ENCODE results near the gene IFNA6.

Gene IFNA6

DNA sequence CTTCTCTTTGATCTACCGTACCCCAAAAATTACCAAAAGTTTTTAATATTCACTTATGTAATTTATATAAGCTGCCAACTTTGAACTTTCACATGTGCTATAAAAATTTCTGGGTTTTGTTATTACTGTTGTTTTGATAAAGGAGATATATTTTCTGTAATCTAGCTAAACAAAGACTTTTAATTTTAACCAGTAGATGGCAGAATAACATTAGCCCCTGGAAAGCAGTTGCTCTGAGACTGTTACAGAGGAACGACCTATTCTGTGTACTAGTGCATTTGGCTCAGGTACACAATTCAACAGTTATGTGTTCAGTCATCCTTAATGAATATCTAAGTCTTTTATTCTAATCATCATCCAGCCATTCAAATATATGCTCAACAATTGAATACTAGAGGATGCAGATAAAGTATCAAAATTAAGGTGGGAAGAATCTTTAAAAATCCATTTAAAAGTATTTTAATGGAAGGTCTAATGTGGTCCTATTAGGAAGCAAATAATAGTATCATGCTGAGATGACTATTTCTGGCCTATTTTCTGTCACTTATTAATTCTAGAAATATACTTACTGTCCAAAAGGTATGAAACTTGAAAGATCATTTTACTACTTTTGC, 24.1 kb downstream of the IFNA6 start:
- DNase-seq: peak; percentile 26

DNA sequence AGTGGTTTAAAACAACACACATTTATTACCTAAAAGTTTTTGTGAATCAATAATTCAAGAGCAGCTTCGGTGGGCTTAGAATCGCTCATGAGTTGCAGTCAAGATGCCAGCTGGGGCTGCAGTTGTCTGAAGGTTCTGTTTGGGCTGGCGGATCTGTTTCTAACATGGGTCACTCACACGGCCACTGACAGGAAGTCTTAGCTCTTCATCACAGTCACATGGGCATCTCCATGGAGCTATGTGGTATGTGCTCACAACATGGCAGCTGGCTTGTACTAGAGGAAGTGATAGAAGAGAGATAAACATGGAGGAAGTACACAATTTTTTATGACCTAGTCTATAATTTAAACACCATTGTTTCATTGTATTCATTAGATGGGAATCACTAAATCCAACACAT, 26.6 kb downstream of the IFNA6 start:
- DNase-seq: no peak

DNA sequence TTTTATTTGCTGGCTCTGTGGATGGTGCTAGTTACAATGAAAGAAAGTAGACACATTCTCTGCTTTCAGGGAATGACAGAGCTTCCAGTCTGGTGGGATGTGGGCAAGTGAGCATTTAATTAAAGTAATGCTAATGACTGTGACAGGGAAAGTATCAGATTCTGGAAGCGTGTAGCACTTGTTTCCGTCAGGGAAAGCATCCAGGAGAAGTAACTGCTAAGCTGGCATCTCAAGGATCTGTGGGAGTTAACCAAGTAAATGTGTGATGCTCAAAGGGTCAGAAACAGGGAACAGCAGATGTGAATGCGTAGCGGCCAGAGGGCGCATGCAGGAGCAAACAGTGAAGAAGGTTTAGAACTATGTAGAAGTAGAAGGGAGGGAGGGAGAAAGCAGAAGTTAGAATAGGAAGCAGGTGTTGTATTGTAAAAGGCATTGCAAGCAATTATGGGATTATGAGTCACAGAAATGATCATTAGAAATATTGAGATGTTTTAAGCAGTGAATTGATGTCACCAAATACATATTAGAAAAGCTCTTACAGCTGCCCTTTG, 27.7 kb downstream of the IFNA6 start:
- no peak for DNase-seq

DNA sequence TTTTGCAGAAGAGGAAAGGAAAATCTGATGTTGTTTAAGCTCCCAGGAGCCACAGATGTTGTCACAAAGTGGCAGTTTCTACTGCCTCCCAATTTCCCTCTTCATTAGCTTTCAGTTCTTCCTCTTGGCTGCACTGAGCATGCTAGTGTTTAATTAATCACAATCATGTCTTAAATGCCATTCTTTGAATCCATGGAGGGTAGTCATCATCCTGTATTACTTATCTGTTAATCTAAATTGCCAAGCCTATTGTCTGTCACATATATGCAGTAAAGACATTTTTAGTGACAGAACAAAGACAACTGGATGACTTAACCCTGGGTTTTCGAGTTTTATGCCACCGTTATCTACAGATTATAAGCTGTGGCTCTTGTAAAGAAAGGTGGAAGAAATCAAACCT, 30.2 kb downstream of the IFNA6 start:
- DNase-seq: no peak

DNA sequence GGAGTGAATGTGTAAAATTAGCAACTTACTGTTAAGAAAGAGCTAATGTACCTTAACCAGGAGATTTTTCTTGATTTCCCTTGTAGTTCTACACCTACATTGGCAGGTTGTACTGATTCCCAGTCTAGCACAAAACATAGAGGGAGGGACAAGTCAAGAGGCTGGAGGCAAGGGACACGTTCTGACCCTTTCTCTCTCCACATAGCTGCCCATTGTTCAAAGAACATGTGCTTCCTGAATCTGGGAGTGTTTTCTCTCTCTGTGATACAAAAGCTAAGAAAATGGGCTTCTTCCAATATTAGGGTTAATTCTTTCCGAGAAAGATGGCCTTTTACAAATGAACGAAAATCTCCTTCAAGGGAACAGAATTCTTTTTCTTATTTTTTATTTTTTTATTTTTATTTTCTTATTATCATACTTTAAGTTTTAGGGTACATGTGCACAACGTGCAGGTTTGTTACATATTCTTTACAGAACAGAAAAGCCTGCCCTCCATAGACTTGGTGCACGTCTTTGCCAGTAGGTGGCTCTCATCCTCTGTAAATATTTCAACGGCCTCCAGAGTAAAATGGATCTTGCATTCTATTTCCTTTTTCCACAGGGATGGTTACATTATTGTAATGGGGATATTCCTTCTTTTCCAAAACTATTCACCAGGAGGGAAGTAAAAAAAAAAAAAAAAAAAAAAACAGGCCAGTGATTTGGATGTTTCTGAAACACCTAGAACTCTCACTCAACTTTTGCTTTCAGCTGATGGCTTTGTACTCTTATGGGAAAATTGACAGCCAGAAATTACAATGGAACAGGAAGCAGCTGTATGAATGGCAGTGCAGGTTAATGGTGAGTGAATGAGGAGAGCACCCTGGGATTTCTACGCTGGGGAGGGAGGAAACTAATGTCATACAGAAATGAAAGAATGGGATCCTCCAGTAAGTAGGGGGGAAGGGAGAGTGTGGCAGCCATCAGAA, 32.4 kb downstream of the IFNA6 start:
- peak; percentile 17 for DNase-seq

DNA sequence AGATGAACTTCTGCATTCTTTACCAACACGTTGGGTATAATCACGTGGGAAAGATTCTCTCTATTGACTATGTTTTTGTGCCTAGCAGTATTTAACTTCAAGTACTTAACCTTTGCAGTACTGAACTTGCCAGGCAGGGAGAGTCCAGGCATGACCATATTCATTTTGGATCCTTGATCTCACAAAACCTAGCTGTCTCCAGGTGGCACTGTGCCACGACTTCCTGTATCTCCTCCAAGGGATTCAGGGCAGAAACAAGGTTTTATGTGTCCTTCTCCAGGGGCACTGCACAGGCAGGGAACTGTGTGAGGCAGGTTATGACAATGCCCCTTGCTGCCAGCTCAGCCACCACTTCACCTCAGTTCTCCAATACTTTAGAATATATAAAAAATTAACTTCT, 33.8 kb downstream of the IFNA6 start:
- no peak for DNase-seq

DNA sequence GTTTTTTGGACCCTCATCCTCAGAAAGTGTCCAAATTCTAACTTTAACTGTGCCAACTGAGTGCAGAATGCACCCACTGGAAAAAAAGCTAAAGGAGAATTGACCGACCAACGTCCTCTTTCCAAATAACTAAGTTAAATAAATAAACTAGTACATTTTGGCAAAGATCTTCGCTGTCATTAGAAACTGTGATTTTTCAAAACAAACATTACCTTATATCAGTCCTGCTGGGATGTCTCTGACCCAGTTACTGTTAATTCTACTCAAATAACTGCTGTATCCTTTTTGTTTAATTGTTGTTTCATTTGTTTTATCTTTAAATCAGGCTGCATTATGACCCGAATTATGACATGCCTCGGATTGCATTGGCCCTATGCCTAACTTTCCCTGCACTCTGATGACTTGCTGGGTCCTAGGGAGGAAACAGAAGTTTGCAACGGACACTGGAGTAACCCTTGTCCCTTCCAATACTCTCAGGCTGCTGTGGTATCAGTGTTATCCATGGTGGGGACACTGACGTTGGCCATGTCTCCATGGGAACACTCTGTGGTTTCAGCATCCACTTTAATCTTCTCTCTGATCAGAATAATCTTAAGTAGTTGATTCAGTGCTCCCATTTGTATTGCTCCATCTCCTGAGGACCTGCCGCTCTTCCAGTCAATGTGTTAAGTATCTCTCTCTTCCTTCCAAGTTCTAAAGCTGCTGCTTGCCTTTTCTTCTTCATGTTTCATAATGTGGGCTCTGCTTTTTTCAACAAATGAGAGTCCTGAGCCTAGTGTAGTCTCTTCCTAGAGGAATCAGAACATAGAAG, 34.5 kb downstream of the IFNA6 start:
- DNase-seq: no peak

DNA sequence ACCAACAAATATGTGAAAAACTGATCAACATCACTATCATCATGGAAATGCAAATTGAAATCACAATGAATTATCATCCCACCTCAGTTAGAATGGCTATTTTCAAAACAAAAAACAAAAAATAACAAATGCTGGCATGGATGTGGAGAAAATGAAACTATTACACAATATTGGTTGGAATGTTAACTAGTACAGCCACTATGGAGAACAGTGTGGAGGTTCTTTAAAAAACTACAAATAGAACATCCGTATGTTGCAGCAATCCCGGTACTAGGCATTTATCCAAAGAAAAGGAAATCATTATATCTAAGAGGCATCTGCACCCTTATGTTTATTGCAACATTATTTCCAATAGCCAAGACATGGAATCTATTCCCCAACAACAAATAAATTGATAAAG, 36.5 kb downstream of the IFNA6 start:
- no peak for DNase-seq

DNA sequence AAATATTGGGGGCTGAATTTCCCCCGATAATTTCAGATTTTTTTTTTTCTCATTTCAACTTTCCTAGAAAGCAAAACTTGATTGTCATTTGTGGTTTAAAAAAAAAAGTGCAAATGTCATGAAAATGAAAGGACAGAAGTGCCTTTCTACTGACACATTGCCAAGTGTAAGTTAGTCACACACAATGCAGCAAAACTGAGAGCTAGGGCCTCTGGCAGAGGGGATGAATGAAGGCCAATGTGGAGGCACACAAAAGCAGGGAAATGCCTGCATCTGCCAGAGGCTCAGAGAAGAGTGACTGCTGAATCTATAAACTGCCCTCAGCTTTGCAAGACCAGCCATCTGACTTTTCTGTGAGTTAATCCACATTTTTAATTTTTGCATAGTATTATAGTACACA, 38.8 kb downstream of the IFNA6 start:
- no peak for DNase-seq

DNA sequence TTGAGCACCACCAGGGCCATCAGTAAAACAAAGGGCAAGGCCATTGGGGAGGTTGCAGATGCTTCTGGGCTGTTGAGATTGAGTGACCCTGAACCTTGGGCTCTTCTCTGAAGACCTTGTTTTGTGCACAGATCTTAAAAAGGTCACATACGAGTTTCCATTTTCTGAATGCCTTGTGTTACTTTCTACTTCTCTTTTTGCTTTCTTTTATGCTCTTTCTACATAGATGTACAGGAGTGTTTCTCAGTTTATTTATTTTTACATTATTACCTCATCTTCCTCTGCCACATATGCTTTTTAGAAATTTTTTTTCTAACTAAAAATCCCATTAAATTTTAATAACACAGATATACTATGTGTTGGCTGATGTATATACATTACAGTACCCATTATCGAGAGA, 45.5 kb downstream of the IFNA6 start, which contains the start of gene IFNA5:
TSS of gene IFNA5 (minus strand) at position 101 of the 400 bp plus-strand sequence. CDS start at position 44, 57 bp downstream.
- DNase-seq: no peak

All from NCI-H1436 (cell line).